PC-9 (cell line): ENCODE results near the gene IGDCC3. TPM values are rescaled to one million over a fixed set of nuclear protein-coding genes. Genes with fewer than 3 reads are reported as not detected.

Experiments used
- BruUV-seq: library from RNA; stranded (reverse); fragments of 400-500 nt; replicated peaks from 2 replicates; lab custom pipeline; 2021; lab: Mats Ljungman, UMichigan
- CTCF ChIA-PET: fragments of 300-600 bp; sonication (Branson Sonifier 250); formaldehyde crosslinking; loops from one replicate; lab custom pipeline; 2022; ENCODE audit warnings: antibody characterized with exemption; lab: Charles Lee
- POLR2A ChIA-PET: fragments of 300-600 bp; sonication (Branson Sonifier 250); formaldehyde crosslinking; loops from one replicate; lab custom pipeline; 2022; ENCODE audit warnings: antibody characterized with exemption; ENCODE audit not compliant: unreplicated experiment; lab: Charles Lee
- DNase-seq, 2 experiments: peaks; one replicate each; pipeline versions ENCODE4 v3.0.0 to v3.0.0-alpha.2; 2015 to 2022; ENCODE audit warnings: mixed read lengths in 1 of 2
- H2AFZ ChIP-seq: fragments of 200-600 bp; sonication (generic); 2 replicates; pipeline ENCODE4 v1.8.1; 2017; ENCODE audit warnings: antibody characterized with exemption
- H3F3A ChIP-seq: fragments of 200-600 bp; sonication (generic); 2 replicates; pipeline ENCODE4 v1.8.1; 2017; ENCODE audit warnings: antibody characterized with exemption, mild to moderate bottlenecking, low read depth; ENCODE audit not compliant: insufficient read depth
- H3K27ac ChIP-seq: fragments of 200-600 bp; sonication (generic); 2 replicates; pipeline ENCODE4 v1.6.1; 2016; ENCODE audit warnings: mixed run types
- H3K27me3 ChIP-seq: fragments of 200-600 bp; sonication (generic); 2 replicates; pipeline ENCODE4 v1.6.1; 2016; ENCODE audit warnings: low read depth, mixed run types; ENCODE audit not compliant: insufficient read depth
- H3K36me3 ChIP-seq: fragments of 200-600 bp; sonication (generic); 2 replicates; pipeline ENCODE4 v1.6.1; 2016; ENCODE audit warnings: low read depth, mixed run types
- H3K4me1 ChIP-seq: fragments of 200-600 bp; sonication (generic); replicated peaks from 2 replicates; pipeline ENCODE4 v1.6.1; 2016; ENCODE audit warnings: mixed run types; ENCODE audit not compliant: insufficient read depth
- H3K4me2 ChIP-seq: fragments of 200-600 bp; sonication (generic); 2 replicates; pipeline ENCODE4 v1.6.1; 2017; ENCODE audit warnings: mixed run types
- H3K4me3 ChIP-seq: fragments of 200-600 bp; sonication (generic); 2 replicates; pipeline ENCODE4 v1.6.1; 2016; ENCODE audit warnings: mixed run types
- H3K79me2 ChIP-seq: fragments of 200-600 bp; sonication (generic); 2 replicates; pipeline ENCODE4 v1.6.1; 2017; ENCODE audit warnings: low read depth, mixed run types
- H3K9me2 ChIP-seq: fragments of 200-600 bp; sonication (generic); 2 replicates; pipeline ENCODE4 v1.8.1; 2017; ENCODE audit warnings: mild to moderate bottlenecking; ENCODE audit not compliant: insufficient read depth
- H3K9me3 ChIP-seq: fragments of 200-600 bp; sonication (generic); 2 replicates; pipeline ENCODE4 v1.8.1; 2016; ENCODE audit warnings: low read depth; ENCODE audit not compliant: insufficient read depth
- H4K20me1 ChIP-seq: fragments of 200-600 bp; sonication (generic); 2 replicates; pipeline ENCODE4 v1.8.1; 2017; ENCODE audit not compliant: insufficient read depth
- EZH2 ChIP-seq: fragments of 200-600 bp; sonication (generic); IDR thresholded peaks from 2 replicates; pipeline ENCODE4 v1.8.0; 2017; ENCODE audit warnings: antibody characterized with exemption, low read depth
- intact Hi-C: fragments of 100-400 bp; cut with micrococcal nuclease; formaldehyde crosslinking; loops from one replicate; pipeline ENCODE4 v1.10.0; 2022; ENCODE audit not compliant: unreplicated experiment
- total RNA-seq: library from RNA; stranded (reverse); gene quantifications from 2 replicates; pipeline ENCODE4 v1.2.3, GENCODE V29; 2021
- TF ChIP-seq, protein P1 (sequence below): fragments of 200-600 bp; sonication (generic); conservative IDR thresholded peaks from 2 replicates; pipeline ENCODE4 v1.6.1; 2017; ENCODE audit warnings: mixed run types, antibody characterized with exemption, mild to moderate bottlenecking, moderate library complexity

IGDCC3 gene
- total RNA-seq, 1 experiment from 2014 or later: 0.22 TPM

DNA sequence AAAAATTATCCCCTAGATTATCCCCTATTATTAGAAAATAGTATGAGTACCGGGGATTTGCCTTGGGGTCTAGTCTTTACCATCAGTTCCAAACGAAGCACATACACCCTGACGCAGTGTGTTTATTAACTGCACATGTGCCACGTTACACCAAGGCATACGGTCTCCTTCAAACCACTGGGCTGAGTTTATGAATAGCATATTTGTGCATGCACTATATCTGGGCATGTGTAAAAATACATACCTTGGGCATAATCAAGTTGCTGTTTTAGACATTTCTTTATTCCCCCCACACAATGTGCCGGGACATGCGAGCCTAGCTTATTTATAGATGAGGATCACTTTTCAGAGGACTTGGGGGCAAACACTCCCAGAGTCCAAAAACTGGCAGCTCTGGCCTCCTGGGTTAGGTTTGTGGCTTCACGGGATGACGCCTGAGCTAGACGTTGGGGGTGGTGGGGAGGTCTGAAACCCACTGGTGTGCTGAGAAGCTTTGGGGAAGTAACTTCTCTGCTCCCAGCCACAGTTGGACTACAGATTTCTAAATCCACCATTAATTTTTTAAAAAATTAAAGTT, 28.7 kb upstream of the IGDCC3 start:
- H3K4me3 ChIP-seq: no peak overlapping the region
- POLR2A ChIA-PET: no interaction called here
- H3K4me2 ChIP-seq: no peak overlapping the region
- H3K9me2 ChIP-seq: no peaks in the 10 kb centered on the region
- H3K9me3 ChIP-seq: no peaks in the 10 kb centered on the region
- no peak for DNase-seq
- intact Hi-C loops: loop anchor here (10.0 kb wide), 1 partner anchor 428 kb away; no protein-coding TSS in a partner anchor
- H3K36me3 ChIP-seq: no peaks in the 10 kb centered on the region
- H2AFZ ChIP-seq: no peak overlapping the region
- BruUV-seq: no TSS peak
- H3F3A ChIP-seq: no peaks in the 10 kb centered on the region
- no peaks in the 10 kb centered on the region for H3K27me3 ChIP-seq
- CTCF ChIA-PET: interaction anchor here (0.6 kb wide), 2 partner anchors 110 to 597 kb away, joined by 3 to 6 read pairs; no protein-coding TSS in a partner anchor
- TF ChIP-seq, protein P1, sequence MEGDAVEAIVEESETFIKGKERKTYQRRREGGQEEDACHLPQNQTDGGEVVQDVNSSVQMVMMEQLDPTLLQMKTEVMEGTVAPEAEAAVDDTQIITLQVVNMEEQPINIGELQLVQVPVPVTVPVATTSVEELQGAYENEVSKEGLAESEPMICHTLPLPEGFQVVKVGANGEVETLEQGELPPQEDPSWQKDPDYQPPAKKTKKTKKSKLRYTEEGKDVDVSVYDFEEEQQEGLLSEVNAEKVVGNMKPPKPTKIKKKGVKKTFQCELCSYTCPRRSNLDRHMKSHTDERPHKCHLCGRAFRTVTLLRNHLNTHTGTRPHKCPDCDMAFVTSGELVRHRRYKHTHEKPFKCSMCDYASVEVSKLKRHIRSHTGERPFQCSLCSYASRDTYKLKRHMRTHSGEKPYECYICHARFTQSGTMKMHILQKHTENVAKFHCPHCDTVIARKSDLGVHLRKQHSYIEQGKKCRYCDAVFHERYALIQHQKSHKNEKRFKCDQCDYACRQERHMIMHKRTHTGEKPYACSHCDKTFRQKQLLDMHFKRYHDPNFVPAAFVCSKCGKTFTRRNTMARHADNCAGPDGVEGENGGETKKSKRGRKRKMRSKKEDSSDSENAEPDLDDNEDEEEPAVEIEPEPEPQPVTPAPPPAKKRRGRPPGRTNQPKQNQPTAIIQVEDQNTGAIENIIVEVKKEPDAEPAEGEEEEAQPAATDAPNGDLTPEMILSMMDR: no peak
- no peak for TF ChIP-seq EZH2
- no peaks in the 10 kb centered on the region for H3K79me2 ChIP-seq
- no peaks in the 10 kb centered on the region for H3K4me1 ChIP-seq
- H4K20me1 ChIP-seq: no peaks in the 10 kb centered on the region
- no peak overlapping the region for H3K27ac ChIP-seq

DNA sequence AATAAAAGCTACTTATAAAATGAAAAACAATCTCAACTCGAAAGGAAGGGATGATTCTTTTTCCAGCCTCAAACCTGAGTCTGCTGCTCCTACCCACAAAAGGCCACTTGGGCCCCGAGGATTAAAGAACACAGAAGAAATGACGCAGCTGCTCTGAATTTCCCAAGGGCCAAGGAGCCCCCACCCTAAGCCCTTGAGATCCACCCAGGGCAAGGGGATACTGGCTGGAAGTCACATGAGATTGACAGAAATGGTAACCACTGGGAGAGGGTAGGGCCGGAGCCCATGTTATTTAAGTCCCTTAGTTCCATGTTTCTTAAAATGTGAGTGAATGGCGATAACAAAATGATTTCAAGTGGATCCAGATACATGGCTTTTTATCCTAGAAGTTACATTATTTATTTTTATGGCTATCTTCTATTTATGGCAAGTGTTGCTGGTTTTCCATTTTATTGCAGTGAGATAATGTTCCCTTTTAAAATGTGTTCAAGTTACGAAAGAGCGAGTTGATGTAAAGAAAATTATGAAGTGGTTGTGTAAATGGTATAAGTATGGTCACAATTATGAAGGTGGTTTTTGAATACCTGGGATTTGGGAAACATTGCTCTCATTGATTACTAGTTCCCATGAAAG, 28.1 kb upstream of the IGDCC3 start:
- no TSS peak for BruUV-seq
- intact Hi-C loops: loop anchor here (10.0 kb wide), 1 partner anchor 429 kb away; no protein-coding TSS in a partner anchor
- ChIA-PET CTCF (no interaction called here), POLR2A (no interaction called here)
- Histone ChIP-seq H3K4me1 (no peaks in the 10 kb centered on the region), H3K27ac (no peak overlapping the region), H3K9me3 (no peaks in the 10 kb centered on the region), H2AFZ (no peak overlapping the region), H3K4me3 (no peak overlapping the region), H3K27me3 (no peaks in the 10 kb centered on the region), H3K9me2 (no peaks in the 10 kb centered on the region), H3K79me2 (no peaks in the 10 kb centered on the region), H3K4me2 (no peak overlapping the region), H3K36me3 (no peaks in the 10 kb centered on the region), H3F3A (no peaks in the 10 kb centered on the region), H4K20me1 (no peaks in the 10 kb centered on the region)
- no peak for DNase-seq
- no peak for TF ChIP-seq EZH2
- TF ChIP-seq, protein P1: no peak

DNA sequence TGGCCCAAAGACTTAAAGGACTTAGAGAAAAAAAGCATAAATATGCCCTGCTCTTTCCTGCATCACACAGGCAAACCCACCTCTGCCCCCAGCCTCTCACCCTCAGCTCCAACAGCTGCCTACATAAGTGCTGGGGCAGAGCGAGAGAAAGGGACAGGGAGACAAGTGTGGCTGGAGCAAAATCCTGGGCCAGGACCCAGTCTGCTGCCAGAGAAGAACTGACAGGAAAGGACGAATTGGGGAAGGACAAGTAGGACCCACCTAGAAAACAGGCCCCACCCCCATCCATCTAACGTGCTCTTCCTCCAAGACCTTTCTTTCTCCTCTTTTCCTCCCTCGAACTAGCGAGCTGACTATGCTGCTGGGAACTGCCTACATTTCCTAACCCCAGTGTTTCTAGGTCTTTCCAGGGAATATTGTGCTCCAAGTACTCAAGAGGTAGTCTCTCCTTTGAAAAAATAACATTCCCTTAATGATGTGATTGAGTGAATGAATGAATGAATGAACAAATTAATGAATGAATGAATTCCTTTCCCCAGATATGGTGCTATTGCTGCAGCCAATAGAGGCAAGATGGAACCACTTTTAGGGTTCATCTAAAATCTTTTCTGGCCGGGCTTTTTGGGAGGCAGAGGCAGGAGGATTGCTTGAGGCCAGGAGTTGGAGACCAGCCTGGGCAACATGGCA, 26.5 kb upstream of the IGDCC3 start:
- H2AFZ ChIP-seq: no peak overlapping the region
- no peaks in the 10 kb centered on the region for H3F3A ChIP-seq
- no peaks in the 10 kb centered on the region for H3K4me1 ChIP-seq
- H3K9me2 ChIP-seq: no peaks in the 10 kb centered on the region
- no TSS peak for BruUV-seq
- no peaks in the 10 kb centered on the region for H3K79me2 ChIP-seq
- TF ChIP-seq, protein P1: no peak
- no peak for TF ChIP-seq EZH2
- no peaks in the 10 kb centered on the region for H3K9me3 ChIP-seq
- H4K20me1 ChIP-seq: no peaks in the 10 kb centered on the region
- no peaks in the 10 kb centered on the region for H3K36me3 ChIP-seq
- DNase-seq: no peak
- no peaks in the 10 kb centered on the region for H3K27me3 ChIP-seq
- ChIA-PET POLR2A (no interaction called here), CTCF (no interaction called here)
- no peak overlapping the region for H3K27ac ChIP-seq
- no peak overlapping the region for H3K4me3 ChIP-seq
- H3K4me2 ChIP-seq: no peak overlapping the region
- intact Hi-C loops: loop anchor here (10.0 kb wide), 1 partner anchor 430 kb away; no protein-coding TSS in a partner anchor
